PFSK-1 (cell line): ENCODE results near the gene REPS1.

Source experiments
- FOXP2 ChIP-seq: optimal IDR thresholded peaks from 2 replicates; pipeline ENCODE3; 2011; ENCODE audit warnings: borderline replicate concordance, control low read depth, inconsistent platforms; ENCODE audit not compliant: insufficient read depth; ENCODE audit errors: extremely low read length, extremely low read depth
- POLR2AphosphoS5 ChIP-seq: IDR thresholded peaks from 2 replicates; pipeline ENCODE4 v1.6.1; 2012; ENCODE audit warnings: low read depth, mild to moderate bottlenecking, control low read depth, low read length, moderate library complexity

GRCh38 chr6:138943089-138943625, 44.9 kb downstream of the REPS1 start:
- TF ChIP-seq FOXP2 (no peak), POLR2AphosphoS5 (no peak)
